ENCODE results near the gene PGM5. TPM values are rescaled to one million over a fixed set of nuclear protein-coding genes. Genes with fewer than 3 reads are reported as not detected.

Gene PGM5
- total RNA-seq, 2 experiments from 2014 or later, result not detected

DNA sequence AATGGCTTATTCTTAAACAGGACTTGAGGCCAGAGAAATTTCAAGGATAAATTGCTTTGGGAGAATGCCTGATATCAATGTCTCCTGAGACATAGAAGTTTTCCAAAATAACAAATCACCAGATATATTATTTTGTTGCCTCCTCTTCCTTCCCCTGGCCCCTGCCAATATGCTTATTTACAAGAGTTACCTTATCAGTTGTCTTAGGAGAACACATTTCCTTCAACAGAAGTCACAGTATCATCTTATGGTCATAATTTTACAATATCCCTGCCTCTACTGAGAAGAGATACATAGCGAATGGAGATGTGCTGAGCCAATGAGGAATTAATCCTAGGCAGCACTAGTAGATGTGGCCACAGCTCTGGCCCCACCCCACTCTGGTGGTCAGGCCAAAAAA lies 141.2 kb downstream of the PGM5 start:
- no peaks in the 10 kb centered on the region for H3K36me3 Mint-ChIP-seq (ENCODE audit: low read depth)
- H3K4me3 Mint-ChIP-seq, result no peak overlapping the region
- CTCF ChIA-PET, result no interaction called here
- DNase-seq, result no peak
- H3K27ac Mint-ChIP-seq, result no peak overlapping the region
- H3K4me1 Mint-ChIP-seq, result no peaks in the 10 kb centered on the region
- H3K27me3 Mint-ChIP-seq, result peaks cover 13% of the 10 kb centered on the region
- POLR2A ChIA-PET, result no interaction called here
- no peaks in the 10 kb centered on the region for H3K9me3 Mint-ChIP-seq

DNA sequence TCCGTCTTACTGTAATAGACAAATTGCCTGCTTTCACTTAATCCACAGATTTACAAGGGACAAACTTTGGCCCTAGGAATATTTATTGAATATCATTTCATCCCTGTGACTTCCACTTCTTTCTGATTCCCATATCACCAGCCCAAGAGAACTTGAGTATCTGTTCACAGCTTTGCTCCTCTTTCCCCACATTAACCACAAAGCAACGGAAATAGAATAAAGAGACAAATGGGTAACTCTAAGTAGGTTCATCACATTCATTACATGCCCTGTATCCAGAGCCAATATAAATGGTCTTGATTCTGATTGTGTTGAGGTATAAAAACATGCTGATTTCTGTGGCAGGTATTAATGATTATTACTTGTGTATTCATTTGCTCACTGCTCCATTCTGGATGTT lies 142.4 kb downstream of the PGM5 start:
- Mint-ChIP-seq H3K27ac (no peak overlapping the region), H3K4me1 (no peaks in the 10 kb centered on the region), H3K27me3 (peaks cover 9% of the 10 kb centered on the region), H3K36me3 (ENCODE audit: low read depth) (no peaks in the 10 kb centered on the region), H3K9me3 (no peaks in the 10 kb centered on the region), H3K4me3 (no peak overlapping the region)
- ChIA-PET CTCF (interaction anchor here (1.1 kb wide), 1 partner anchor 9 kb away, joined by 3 read pairs; no protein-coding TSS in a partner anchor), POLR2A (no interaction called here)
- DNase-seq, result no peak

- no peak for DNase-seq
- ChIA-PET POLR2A (no interaction called here), CTCF (no interaction called here)
- peaks cover 14% of the 10 kb centered on the region for H3K27me3 Mint-ChIP-seq
- no peaks in the 10 kb centered on the region for H3K4me1 Mint-ChIP-seq
- H3K36me3 Mint-ChIP-seq (ENCODE audit: low read depth), result no peaks in the 10 kb centered on the region
- no peak overlapping the region for H3K27ac Mint-ChIP-seq
- no peak overlapping the region for H3K4me3 Mint-ChIP-seq
- H3K9me3 Mint-ChIP-seq, result no peaks in the 10 kb centered on the region
These were observed 144.3 kb downstream of the PGM5 start for GRCh38 chr9:68500457-68501381.

- Mint-ChIP-seq H3K4me1 (no peaks in the 10 kb centered on the region), H3K9me3 (no peaks in the 10 kb centered on the region), H3K27ac (no peak overlapping the region), H3K36me3 (ENCODE audit: low read depth) (no peaks in the 10 kb centered on the region), H3K27me3 (peaks cover 14% of the 10 kb centered on the region), H3K4me3 (no peak overlapping the region)
- POLR2A ChIA-PET, result no interaction called here
- CTCF ChIA-PET, result no interaction called here
- DNase-seq, result no peak
These were observed 145.9 kb downstream of the PGM5 start for GRCh38 chr9:68502279-68502678.

- H3K9me3 Mint-ChIP-seq, result no peaks in the 10 kb centered on the region
- CTCF ChIA-PET, result no interaction called here
- no peak for DNase-seq
These were observed 149.4 kb downstream of the PGM5 start for GRCh38 chr9:68505681-68506409.

DNA sequence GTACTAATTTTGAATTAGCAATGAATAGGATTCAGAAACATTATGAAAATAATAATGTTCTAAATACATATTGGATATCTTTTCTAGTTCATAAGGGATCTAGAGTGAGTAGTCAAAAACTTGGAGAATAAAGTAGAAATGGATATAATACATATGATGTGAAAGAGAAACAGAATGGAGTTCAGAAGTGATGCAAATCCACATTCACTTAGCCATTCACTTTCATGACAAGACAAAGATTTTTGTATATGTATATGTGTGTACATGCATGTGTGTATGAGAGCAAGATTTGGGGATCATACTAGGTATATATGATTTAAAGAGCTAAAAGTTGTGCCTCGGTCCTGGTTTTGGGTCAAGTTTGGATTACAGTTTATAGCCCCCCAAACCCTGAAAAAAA lies 150.1 kb downstream of the PGM5 start:
- no peak for DNase-seq
- CTCF ChIA-PET, result no interaction called here
- H3K27ac Mint-ChIP-seq, result no peak overlapping the region
- H3K9me3 Mint-ChIP-seq, result no peaks in the 10 kb centered on the region
- no peaks in the 10 kb centered on the region for H3K36me3 Mint-ChIP-seq (ENCODE audit: low read depth)
- peaks cover 4% of the 10 kb centered on the region for H3K27me3 Mint-ChIP-seq
- POLR2A ChIA-PET, result interaction anchor here (0.6 kb wide), 1 partner anchor 68 kb away, joined by 6 read pairs; no protein-coding TSS in a partner anchor
- no peaks in the 10 kb centered on the region for H3K4me1 Mint-ChIP-seq
- H3K4me3 Mint-ChIP-seq, result no peak overlapping the region

More at GRCh38 chr9:68505681-68506409, 149.4 kb downstream of the PGM5 start:
- H3K27me3 Mint-ChIP-seq, result peaks cover 4% of the 10 kb centered on the region
- POLR2A ChIA-PET, result interaction anchor here (0.6 kb wide), 1 partner anchor 67 kb away, joined by 6 read pairs; no protein-coding TSS in a partner anchor
- no peaks in the 10 kb centered on the region for H3K4me1 Mint-ChIP-seq
- no peaks in the 10 kb centered on the region for H3K36me3 Mint-ChIP-seq (ENCODE audit: low read depth)
- no peak overlapping the region for H3K4me3 Mint-ChIP-seq
- no peak overlapping the region for H3K27ac Mint-ChIP-seq

DNA sequence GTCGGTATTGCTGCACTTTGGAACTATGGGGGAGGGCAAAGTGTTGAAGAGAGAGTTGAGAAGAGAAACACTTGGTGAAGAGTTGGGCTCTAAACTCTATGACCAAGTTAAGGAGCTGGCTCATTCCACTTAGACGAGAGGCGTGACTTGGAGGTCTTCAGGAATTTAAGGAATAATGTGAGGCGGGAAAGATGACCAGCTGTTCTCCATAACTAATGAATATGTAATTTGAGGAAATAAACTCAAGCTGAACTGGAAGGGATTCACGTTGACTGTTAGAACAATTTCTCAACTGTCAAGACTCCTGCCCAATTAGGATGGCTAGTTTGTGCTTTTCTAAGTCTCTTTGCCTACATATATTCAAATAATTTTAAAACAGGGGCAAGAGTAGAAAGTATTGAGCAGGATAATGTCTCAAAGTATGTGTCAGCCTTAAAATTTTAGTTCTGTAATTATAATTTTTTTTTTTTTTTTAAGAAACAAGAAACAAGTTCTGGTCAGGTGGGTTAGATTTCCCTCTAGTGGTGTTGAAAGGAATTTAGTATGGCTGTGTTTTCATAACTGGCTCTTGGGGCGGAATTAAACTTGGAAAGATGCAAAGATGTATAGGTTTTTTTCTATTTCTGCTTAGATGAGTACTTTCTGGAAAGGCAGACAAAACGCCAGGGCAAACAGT lies 150.9 kb downstream of the PGM5 start:
- DNase-seq, result no peak
- Mint-ChIP-seq H3K4me1 (no peaks in the 10 kb centered on the region), H3K36me3 (ENCODE audit: low read depth) (no peaks in the 10 kb centered on the region), H3K4me3 (no peak overlapping the region), H3K27me3 (peaks cover 4% of the 10 kb centered on the region), H3K27ac (no peak overlapping the region), H3K9me3 (no peaks in the 10 kb centered on the region)
- ChIA-PET POLR2A (no interaction called here), CTCF (no interaction called here)

DNA sequence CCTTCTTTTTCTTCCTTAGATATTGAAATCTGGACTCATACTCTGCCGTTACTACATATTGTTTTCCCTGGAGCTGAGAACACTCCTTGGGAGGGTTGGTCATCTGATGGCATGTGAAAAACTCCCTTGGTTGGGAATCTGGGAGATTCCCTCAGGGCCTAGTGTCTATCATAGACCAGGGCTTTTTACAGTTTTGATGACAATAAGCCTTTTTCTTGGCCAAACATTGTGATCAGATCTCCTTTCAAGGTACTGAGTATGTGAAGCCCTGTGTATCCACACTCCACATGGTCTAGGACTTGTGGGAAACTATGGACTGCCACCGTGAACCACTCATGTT lies 151.4 kb downstream of the PGM5 start:
- Mint-ChIP-seq H3K4me1 (no peaks in the 10 kb centered on the region), H3K27ac (no peak overlapping the region), H3K9me3 (no peaks in the 10 kb centered on the region), H3K4me3 (no peak overlapping the region), H3K27me3 (peaks cover 4% of the 10 kb centered on the region), H3K36me3 (ENCODE audit: low read depth) (no peaks in the 10 kb centered on the region)
- ChIA-PET CTCF (interaction anchor here (1.4 kb wide), 1 partner anchor 27 kb away, joined by 5 read pairs; no protein-coding TSS in a partner anchor), POLR2A (no interaction called here)
- DNase-seq, result no peak

GRCh38 chr9:68508547-68508946 lies 152.1 kb downstream of the PGM5 start:
- CTCF ChIA-PET, result interaction anchor here (1.4 kb wide), 1 partner anchor 28 kb away, joined by 5 read pairs; no protein-coding TSS in a partner anchor

DNA sequence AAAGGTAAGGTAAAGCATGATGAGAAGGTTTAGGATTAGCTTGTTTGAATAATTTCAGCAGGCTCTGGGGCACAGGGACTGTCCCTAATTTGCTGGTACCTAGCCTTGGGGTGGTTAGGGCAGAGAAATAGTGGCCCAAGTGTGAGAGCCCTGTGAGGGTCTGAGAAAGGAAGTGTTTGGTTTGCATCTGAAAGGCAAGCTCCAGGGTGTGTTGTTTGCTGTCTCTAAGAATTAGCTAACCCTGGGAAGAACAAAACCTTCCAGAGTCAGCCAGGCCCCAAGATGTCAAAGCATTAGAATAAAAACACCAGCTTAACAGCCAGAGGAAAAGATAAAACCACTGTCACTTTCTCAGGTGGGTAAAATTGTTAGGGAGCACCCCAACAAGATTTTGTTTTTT lies 153.3 kb downstream of the PGM5 start:
- DNase-seq, result no peak
- Mint-ChIP-seq H3K27me3 (no peaks in the 10 kb centered on the region), H3K9me3 (no peaks in the 10 kb centered on the region), H3K4me3 (no peak overlapping the region), H3K36me3 (ENCODE audit: low read depth) (no peaks in the 10 kb centered on the region), H3K27ac (no peak overlapping the region), H3K4me1 (no peaks in the 10 kb centered on the region)
- ChIA-PET CTCF (interaction anchor here (1.2 kb wide), 1 partner anchor 9 kb away, joined by 3 read pairs; no protein-coding TSS in a partner anchor), POLR2A (no interaction called here)

More at GRCh38 chr9:68508547-68508946, 152.1 kb downstream of the PGM5 start:
- H3K4me1 Mint-ChIP-seq, result no peaks in the 10 kb centered on the region
- no peak overlapping the region for H3K4me3 Mint-ChIP-seq
- H3K27me3 Mint-ChIP-seq, result peaks cover 4% of the 10 kb centered on the region
- DNase-seq, result no peak
- H3K9me3 Mint-ChIP-seq, result no peaks in the 10 kb centered on the region
- H3K36me3 Mint-ChIP-seq (ENCODE audit: low read depth), result no peaks in the 10 kb centered on the region
- POLR2A ChIA-PET, result no interaction called here
- H3K27ac Mint-ChIP-seq, result no peak overlapping the region

- Mint-ChIP-seq H3K27me3 (no peaks in the 10 kb centered on the region), H3K4me1 (no peaks in the 10 kb centered on the region), H3K4me3 (no peak overlapping the region), H3K36me3 (ENCODE audit: low read depth) (no peaks in the 10 kb centered on the region), H3K9me3 (no peaks in the 10 kb centered on the region), H3K27ac (no peak overlapping the region)
- no peak for DNase-seq
- ChIA-PET CTCF (interaction anchor here (1.2 kb wide), 1 partner anchor 10 kb away, joined by 3 read pairs; no protein-coding TSS in a partner anchor), POLR2A (no interaction called here)
These were observed 157.0 kb downstream of the PGM5 start for GRCh38 chr9:68513385-68513784.

- H3K4me1 Mint-ChIP-seq, result no peaks in the 10 kb centered on the region
- H3K4me3 Mint-ChIP-seq, result no peak overlapping the region
- no peaks in the 10 kb centered on the region for H3K36me3 Mint-ChIP-seq (ENCODE audit: low read depth)
- H3K27ac Mint-ChIP-seq, result no peak overlapping the region
- DNase-seq, result no peak
- H3K9me3 Mint-ChIP-seq, result no peaks in the 10 kb centered on the region
- no peaks in the 10 kb centered on the region for H3K27me3 Mint-ChIP-seq
- ChIA-PET POLR2A (no interaction called here), CTCF (interaction anchor here (1.2 kb wide), 1 partner anchor 11 kb away, joined by 3 read pairs; no protein-coding TSS in a partner anchor)
These were observed 157.6 kb downstream of the PGM5 start for GRCh38 chr9:68513981-68514380.
